ENCODE data around the gene C16orf90.

Gene C16orf90

GRCh38 chr16:3454631-3455147, 40.6 kb downstream of the C16orf90 start:
- ATAC-seq (ENCODE audit: insufficient read depth, low read depth) (no peak), DNase-seq (no peak)
- no peak overlapping the region for H3K4me3 ChIP-seq (ENCODE audit: low read depth in 1 of 2, low read length in 2 of 2)
- no peak overlapping the region for H3K4me2 ChIP-seq (ENCODE audit: insufficient read depth, low read length)
- H3K9ac ChIP-seq (ENCODE audit: low read depth, low read length), result no peak overlapping the region
- H3K27ac ChIP-seq (ENCODE audit: low read length), result no peak overlapping the region
- H3K36me3 ChIP-seq (ENCODE audit: insufficient read depth, low read length), result peaks cover 1% of the 10 kb centered on the region
- H3K27me3 ChIP-seq (ENCODE audit: insufficient read depth, low read length, poor library complexity), result no peaks in the 10 kb centered on the region
- H2AFZ ChIP-seq (ENCODE audit: low read depth, low read length), result no peak overlapping the region
- TF ChIP-seq CTCF (IDR thresholded peaks at IDR 0.05; ENCODE audit: borderline replicate concordance, extremely low read depth, low read length, poor library complexity, severe bottlenecking) (no peak), EZH2 (IDR thresholded peaks at IDR 0.05; ENCODE audit: borderline replicate concordance, low read depth, low read length, severe bottlenecking) (no peak)
- no peaks in the 10 kb centered on the region for H3K9me3 ChIP-seq (ENCODE audit: insufficient read depth, low read length, severe bottlenecking)
- H4K20me1 ChIP-seq (ENCODE audit: insufficient read depth, low read length), result peaks cover 9% of the 10 kb centered on the region; the same call in 1 of the 2 replicates
- H3K4me1 ChIP-seq (ENCODE audit: insufficient read depth, low read length), result peaks cover 24% of the 10 kb centered on the region
- H3K79me2 ChIP-seq (ENCODE audit: insufficient read depth, low read length), result peaks cover 27% of the 10 kb centered on the region

GRCh38 chr16:3454093-3454492, 41.2 kb downstream of the C16orf90 start:
- Histone ChIP-seq H3K4me1 (ENCODE audit: insufficient read depth, low read length) (peaks cover 19% of the 10 kb centered on the region), H3K9me3 (ENCODE audit: insufficient read depth, low read length, severe bottlenecking) (no peaks in the 10 kb centered on the region), H4K20me1 (ENCODE audit: insufficient read depth, low read length) (peaks cover 4% of the 10 kb centered on the region; the same call in 1 of the 2 replicates), H3K27me3 (ENCODE audit: insufficient read depth, low read length, poor library complexity) (no peaks in the 10 kb centered on the region), H2AFZ (ENCODE audit: low read depth, low read length) (no peak overlapping the region), H3K36me3 (ENCODE audit: insufficient read depth, low read length) (peaks cover 5% of the 10 kb centered on the region), H3K79me2 (ENCODE audit: insufficient read depth, low read length) (peaks cover 21% of the 10 kb centered on the region), H3K4me2 (ENCODE audit: insufficient read depth, low read length) (no peak overlapping the region), H3K27ac (ENCODE audit: low read length) (no peak overlapping the region), H3K9ac (ENCODE audit: low read depth, low read length) (no peak overlapping the region), H3K4me3 (ENCODE audit: low read depth in 1 of 2, low read length in 2 of 2) (no peak overlapping the region)
- ATAC-seq (ENCODE audit: insufficient read depth, low read depth) (no peak), DNase-seq (no peak)
- TF ChIP-seq CTCF (IDR thresholded peaks at IDR 0.05; ENCODE audit: borderline replicate concordance, extremely low read depth, low read length, poor library complexity, severe bottlenecking) (no peak), EZH2 (IDR thresholded peaks at IDR 0.05; ENCODE audit: borderline replicate concordance, low read depth, low read length, severe bottlenecking) (no peak)

- H2AFZ ChIP-seq (ENCODE audit: low read depth, low read length), result peak overlapping the region; percentile 68
- DNase-seq (peak; percentile 52), ATAC-seq (ENCODE audit: insufficient read depth, low read depth) (peak; percentile 61)
- H3K79me2 ChIP-seq (ENCODE audit: insufficient read depth, low read length), result peaks cover 46% of the 10 kb centered on the region
- peak overlapping the region; percentile 91 for H3K4me2 ChIP-seq (ENCODE audit: insufficient read depth, low read length)
- 0 out of 2 replicates have a peak, but pooled peaks cover 3% of the 10 kb centered on the region for H4K20me1 ChIP-seq (ENCODE audit: insufficient read depth, low read length)
- TF ChIP-seq CTCF (IDR thresholded peaks at IDR 0.05; ENCODE audit: borderline replicate concordance, extremely low read depth, low read length, poor library complexity, severe bottlenecking) (no peak), EZH2 (IDR thresholded peaks at IDR 0.05; ENCODE audit: borderline replicate concordance, low read depth, low read length, severe bottlenecking) (no peak)
- peaks cover 27% of the 10 kb centered on the region for H3K36me3 ChIP-seq (ENCODE audit: insufficient read depth, low read length)
- H3K4me1 ChIP-seq (ENCODE audit: insufficient read depth, low read length), result peaks cover 19% of the 10 kb centered on the region
- H3K27me3 ChIP-seq (ENCODE audit: insufficient read depth, low read length, poor library complexity), result no peaks in the 10 kb centered on the region
- peak overlapping the region; percentile 75 for H3K27ac ChIP-seq (ENCODE audit: low read length)
- peak overlapping the region; percentile 47 to 74; a peak in 3 of 4 replicates for H3K4me3 ChIP-seq (ENCODE audit: low read depth in 1 of 2, low read length in 2 of 2)
- H3K9me3 ChIP-seq (ENCODE audit: insufficient read depth, low read length, severe bottlenecking), result peaks cover 2% of the 10 kb centered on the region
- H3K9ac ChIP-seq (ENCODE audit: low read depth, low read length), result peak overlapping the region; percentile 65
Observed at GRCh38 chr16:3444032-3444388, 51.3 kb downstream of the C16orf90 start.
